ENCODE measurements around the gene PLCH1. TPM values are rescaled to one million over a fixed set of nuclear protein-coding genes. Genes with fewer than 3 reads are reported as not detected.

Gene PLCH1
- polyA plus RNA-seq, 1 experiment, result 0.04 TPM

DNA sequence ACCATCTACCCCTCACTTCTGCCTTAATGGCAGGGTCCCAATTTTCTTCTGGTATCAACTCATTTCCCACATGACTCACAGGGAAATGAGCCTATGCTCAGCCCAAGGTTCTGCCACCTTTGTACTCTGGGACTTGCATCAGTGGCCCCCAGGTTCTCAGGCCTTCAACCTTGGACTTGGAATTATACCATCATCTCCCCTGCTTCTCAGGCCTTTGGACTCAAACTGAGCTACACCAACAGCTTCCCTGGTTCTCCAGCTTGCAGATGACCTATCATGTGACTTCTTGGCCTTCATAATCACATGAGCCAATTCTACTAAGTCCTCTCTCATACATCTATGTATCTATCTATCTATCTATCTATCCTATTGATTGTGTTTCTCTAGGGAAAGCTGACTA is 149.5 kb downstream of the PLCH1 start:
- Histone ChIP-seq H3K9me3 (ENCODE audit: control insufficient read depth, insufficient read depth, low read length) (no peaks in the 10 kb centered on the region), H3K27me3 (ENCODE audit: control insufficient read depth, insufficient read depth, low read length) (no peaks in the 10 kb centered on the region), H3K4me3 (ENCODE audit: low read depth, low read length) (no peak overlapping the region), H3K27ac (ENCODE audit: low read depth, low read length) (no peak overlapping the region)
- TF ChIP-seq, protein P1, sequence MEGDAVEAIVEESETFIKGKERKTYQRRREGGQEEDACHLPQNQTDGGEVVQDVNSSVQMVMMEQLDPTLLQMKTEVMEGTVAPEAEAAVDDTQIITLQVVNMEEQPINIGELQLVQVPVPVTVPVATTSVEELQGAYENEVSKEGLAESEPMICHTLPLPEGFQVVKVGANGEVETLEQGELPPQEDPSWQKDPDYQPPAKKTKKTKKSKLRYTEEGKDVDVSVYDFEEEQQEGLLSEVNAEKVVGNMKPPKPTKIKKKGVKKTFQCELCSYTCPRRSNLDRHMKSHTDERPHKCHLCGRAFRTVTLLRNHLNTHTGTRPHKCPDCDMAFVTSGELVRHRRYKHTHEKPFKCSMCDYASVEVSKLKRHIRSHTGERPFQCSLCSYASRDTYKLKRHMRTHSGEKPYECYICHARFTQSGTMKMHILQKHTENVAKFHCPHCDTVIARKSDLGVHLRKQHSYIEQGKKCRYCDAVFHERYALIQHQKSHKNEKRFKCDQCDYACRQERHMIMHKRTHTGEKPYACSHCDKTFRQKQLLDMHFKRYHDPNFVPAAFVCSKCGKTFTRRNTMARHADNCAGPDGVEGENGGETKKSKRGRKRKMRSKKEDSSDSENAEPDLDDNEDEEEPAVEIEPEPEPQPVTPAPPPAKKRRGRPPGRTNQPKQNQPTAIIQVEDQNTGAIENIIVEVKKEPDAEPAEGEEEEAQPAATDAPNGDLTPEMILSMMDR (IDR thresholded peaks at IDR 0.05; ENCODE audit: low read depth, low read length), result no peak
- CTCF ChIA-PET, result interaction anchor here (0.6 kb wide), 1 partner anchor 9 kb away, joined by 5 read pairs; no protein-coding TSS in a partner anchor
- no peak for DNase-seq (ENCODE audit: low read depth, low spot score)
- POLR2A ChIA-PET, result no interaction called here

DNA sequence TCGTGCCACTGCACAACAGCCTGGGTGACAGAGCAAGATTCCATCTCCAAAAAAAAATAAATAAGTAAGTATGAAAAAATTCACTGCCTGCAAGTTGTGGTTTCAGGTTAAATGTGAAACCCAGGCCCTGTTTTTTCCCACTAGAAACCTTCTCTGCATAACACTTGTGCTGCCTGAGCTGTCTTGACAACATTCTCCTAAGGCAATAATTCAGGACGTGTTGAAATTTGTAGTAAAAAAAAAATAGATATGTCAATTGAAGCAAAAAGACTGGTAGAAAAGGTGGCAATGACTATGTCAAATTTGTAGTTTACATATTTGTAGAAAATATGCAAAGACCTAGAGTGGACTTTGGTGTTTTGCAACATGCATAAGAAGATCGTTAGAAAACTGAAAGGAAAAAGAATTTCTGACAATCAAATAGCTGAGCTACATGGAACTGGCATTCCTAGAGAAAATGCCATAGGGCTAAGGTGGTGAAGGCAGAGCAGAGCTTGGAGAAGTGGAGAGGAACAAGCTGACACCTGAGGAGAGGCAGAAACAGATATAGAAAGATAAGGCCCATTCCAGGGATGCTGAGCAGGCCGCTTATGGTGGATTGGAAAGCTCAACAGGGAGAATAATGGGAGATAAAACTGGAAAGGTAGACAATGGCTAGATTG is 150.2 kb downstream of the PLCH1 start:
- TF ChIP-seq, protein P1 (IDR thresholded peaks at IDR 0.05; ENCODE audit: low read depth, low read length), result no peak
- no peak for DNase-seq (ENCODE audit: low read depth, low spot score)
- Histone ChIP-seq H3K27ac (ENCODE audit: low read depth, low read length) (no peak overlapping the region), H3K9me3 (ENCODE audit: control insufficient read depth, insufficient read depth, low read length) (no peaks in the 10 kb centered on the region), H3K4me3 (ENCODE audit: low read depth, low read length) (no peak overlapping the region), H3K27me3 (ENCODE audit: control insufficient read depth, insufficient read depth, low read length) (no peaks in the 10 kb centered on the region)
- ChIA-PET POLR2A (no interaction called here), CTCF (interaction anchor here (0.6 kb wide), 1 partner anchor 8 kb away, joined by 5 read pairs; no protein-coding TSS in a partner anchor)

DNA sequence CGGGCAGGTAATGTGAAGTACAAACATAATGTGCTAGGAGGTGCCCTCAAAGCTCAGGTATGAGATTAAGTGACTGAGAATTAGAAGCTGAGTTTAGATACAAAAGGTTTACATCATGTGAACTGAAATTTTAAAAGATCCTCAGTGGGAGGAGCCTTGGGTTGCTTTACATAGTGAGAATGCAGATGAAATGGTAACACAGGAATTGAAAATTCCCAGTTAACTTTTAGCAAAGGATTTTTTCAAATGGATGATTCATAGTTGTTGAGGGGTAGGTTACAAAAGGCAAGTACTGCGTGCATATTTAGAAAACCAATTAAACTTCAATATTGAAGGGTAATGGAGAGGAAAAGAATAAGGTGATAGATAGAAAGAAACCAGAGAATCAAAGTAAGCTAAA is 157.3 kb downstream of the PLCH1 start:
- H3K9me3 ChIP-seq (ENCODE audit: control insufficient read depth, insufficient read depth, low read length), result no peaks in the 10 kb centered on the region
- H3K27ac ChIP-seq (ENCODE audit: low read depth, low read length), result no peak overlapping the region
- POLR2A ChIA-PET, result no interaction called here
- no peak for DNase-seq (ENCODE audit: low read depth, low spot score)
- no peak overlapping the region for H3K4me3 ChIP-seq (ENCODE audit: low read depth, low read length)
- CTCF ChIA-PET, result no interaction called here
- H3K27me3 ChIP-seq (ENCODE audit: control insufficient read depth, insufficient read depth, low read length), result no peaks in the 10 kb centered on the region
- TF ChIP-seq, protein P1 (IDR thresholded peaks at IDR 0.05; ENCODE audit: low read depth, low read length), result no peak

DNA sequence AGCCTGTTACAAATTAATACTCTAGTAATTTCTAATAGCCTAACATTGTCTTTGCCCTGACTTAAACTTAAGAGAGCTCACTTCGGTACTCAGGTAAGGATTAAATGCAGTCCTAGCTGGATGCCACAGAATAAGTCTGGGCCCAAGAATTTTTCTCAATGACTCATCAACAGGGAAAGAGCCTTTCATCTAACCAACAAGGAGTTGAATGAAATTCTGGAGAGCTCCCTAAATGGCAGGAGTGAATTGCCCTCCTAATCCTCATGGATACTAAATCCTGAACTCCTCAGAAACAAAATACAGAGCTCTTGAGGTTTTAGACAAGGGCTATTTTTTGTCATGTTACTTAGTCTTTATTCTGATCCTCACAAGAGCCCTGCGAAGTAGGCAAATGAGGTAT is 159.5 kb downstream of the PLCH1 start:
- TF ChIP-seq, protein P1 (IDR thresholded peaks at IDR 0.05; ENCODE audit: low read depth, low read length), result no peak
- Histone ChIP-seq H3K9me3 (ENCODE audit: control insufficient read depth, insufficient read depth, low read length) (no peaks in the 10 kb centered on the region), H3K27ac (ENCODE audit: low read depth, low read length) (no peak overlapping the region), H3K27me3 (ENCODE audit: control insufficient read depth, insufficient read depth, low read length) (no peaks in the 10 kb centered on the region), H3K4me3 (ENCODE audit: low read depth, low read length) (no peak overlapping the region)
- no peak for DNase-seq (ENCODE audit: low read depth, low spot score)
- ChIA-PET CTCF (no interaction called here), POLR2A (no interaction called here)

GRCh38 chr3:155581579-155581978 is 163.3 kb downstream of the PLCH1 start:
- CTCF ChIA-PET, result no interaction called here
- POLR2A ChIA-PET, result no interaction called here
- no peak for DNase-seq (ENCODE audit: low read depth, low spot score)

More at GRCh38 chr3:155581579-155581978, 163.3 kb downstream of the PLCH1 start:
- Histone ChIP-seq H3K27me3 (ENCODE audit: control insufficient read depth, insufficient read depth, low read length) (no peaks in the 10 kb centered on the region), H3K4me3 (ENCODE audit: low read depth, low read length) (no peak overlapping the region), H3K9me3 (ENCODE audit: control insufficient read depth, insufficient read depth, low read length) (no peaks in the 10 kb centered on the region), H3K27ac (ENCODE audit: low read depth, low read length) (no peak overlapping the region)
- TF ChIP-seq, protein P1 (IDR thresholded peaks at IDR 0.05; ENCODE audit: low read depth, low read length), result no peak
